IPS DF 19.7 (cell line): ENCODE results near the gene C18orf54.
A peak's percentile ranks its signal among the peaks of the same experiment; 100 is the strongest.
"Not testable (repeated sequence)": the region's sequence is repeated elsewhere in the genome, so short reads cannot be mapped to it uniquely, and the experiment has no call there.

ENCODE experiments used
- DNase-seq: peaks from one replicate; pipeline ENCODE4 v3.0.0-alpha.2; 2013; ENCODE audit warnings: low read depth, low spot score

Gene C18orf54

GRCh38 chr18:54357660-54358494, at the start of gene C18orf54, which contains the start of gene STARD6:
Gene C18orf54 (plus strand): TSS chr18:54357906. CDS start chr18:54360573, 2,667 bp downstream.
Gene STARD6 (minus strand): TSS chr18:54357858. CDS start chr18:54354573, 3,285 bp downstream.
- peak; percentile 82 for DNase-seq

- not testable (repeated sequence) for DNase-seq
Measured at GRCh38 chr18:54309564-54309963, 48.1 kb upstream of the C18orf54 start.

- DNase-seq: no peak
Measured at GRCh38 chr18:54316071-54316820, 41.5 kb upstream of the C18orf54 start.

- no peak for DNase-seq
Measured at GRCh38 chr18:54323561-54323960, 34.1 kb upstream of the C18orf54 start.

GRCh38 chr18:54323970-54324369, 33.7 kb upstream of the C18orf54 start:
- DNase-seq: no peak

- DNase-seq: no peak
Measured at GRCh38 chr18:54327818-54328217, 29.9 kb upstream of the C18orf54 start.

- DNase-seq: no peak
Measured at GRCh38 chr18:54329787-54330186, 27.9 kb upstream of the C18orf54 start.

- DNase-seq: no peak
Measured at GRCh38 chr18:54330768-54331548, 26.7 kb upstream of the C18orf54 start.

- no peak for DNase-seq
Measured at GRCh38 chr18:54335638-54336173, 22.0 kb upstream of the C18orf54 start.

- no peak for DNase-seq
Measured at GRCh38 chr18:54338230-54338629, 19.5 kb upstream of the C18orf54 start.

- no peak for DNase-seq
Measured at GRCh38 chr18:54351186-54351585, 6.5 kb upstream of the C18orf54 start.

- DNase-seq: no peak
Measured at GRCh38 chr18:54357082-54357659, 535 bp upstream of the C18orf54 start.

- DNase-seq: no peak
Measured at GRCh38 chr18:54358495-54359040, 862 bp downstream of the C18orf54 start.

GRCh38 chr18:54359233-54359632, 1.5 kb downstream of the C18orf54 start:
- DNase-seq: no peak

GRCh38 chr18:54360406-54360805, 2.7 kb downstream of the C18orf54 start:
- DNase-seq: no peak

- DNase-seq: no peak
Measured at GRCh38 chr18:54378057-54378456, 20.4 kb downstream of the C18orf54 start.

- DNase-seq: no peak
Measured at GRCh38 chr18:54381640-54382039, 23.9 kb downstream of the C18orf54 start.

GRCh38 chr18:54382076-54382475, 24.4 kb downstream of the C18orf54 start:
- DNase-seq: no peak

- DNase-seq: peak; percentile 30
Measured at GRCh38 chr18:54382733-54383252, 25.1 kb downstream of the C18orf54 start.

- DNase-seq: no peak
Measured at GRCh38 chr18:54386043-54386442, 28.3 kb downstream of the C18orf54 start.
